Prostate gland (tissue), 2 donors: ENCODE results near the gene TECPR2. TPM values are rescaled to one million over a fixed set of nuclear protein-coding genes. Genes with fewer than 3 reads are reported as not detected.

Experiments used
- DNase-seq: peaks from one replicate; pipeline ENCODE4 v3.0.0-alpha.2; 2019; ENCODE audit warnings: low spot score
- H3K27ac ChIP-seq, 2 donors: fragments of 200-600 bp; sonication (generic); 2 replicates each; pipeline ENCODE4 v1.5.1; 2017 to 2019
- H3K27me3 ChIP-seq: fragments of 200-600 bp; sonication (generic); replicated peaks from 2 replicates; pipeline ENCODE4 v1.5.1; 2019; ENCODE audit not compliant: insufficient read depth
- H3K36me3 ChIP-seq, 2 donors: fragments of 200-600 bp; sonication (generic); 1 replicate in 1 of 2; 2 replicates in 1 of 2; pipeline versions ENCODE4 v1.5.1 to v1.8.1; 2017 to 2019
- H3K4me1 ChIP-seq: fragments of 200-600 bp; sonication (generic); replicated peaks from 2 replicates; pipeline ENCODE4 v1.5.1; 2019
- H3K4me3 ChIP-seq, 2 donors: fragments of 200-600 bp; sonication (generic); 2 replicates each; pipeline ENCODE4 v1.5.1; 2017 to 2019
- H3K9me3 ChIP-seq: fragments of 200-600 bp; sonication (generic); 2 replicates; pipeline ENCODE4 v1.5.1; 2017
- CTCF ChIP-seq, 4 experiments: fragments of 200-600 bp in 2 of 4; fragments of 450-650 bp in 2 of 4; sonication (generic) in 2 of 4; IDR thresholded peaks; 1 replicate in 3 of 4; 2 replicates in 1 of 4; pipeline ENCODE4 v1.5.1; 2016 to 2019; ENCODE audit warnings: antibody characterized with exemption in 4 of 4, mild to moderate bottlenecking in 2 of 4, moderate library complexity in 2 of 4
- POLR2A ChIP-seq: fragments of 450-650 bp; IDR thresholded peaks from one replicate; pipeline ENCODE4 v1.6.1; 2016; ENCODE audit warnings: antibody characterized with exemption, mild to moderate bottlenecking
- POLR2AphosphoS5 ChIP-seq: sonication (generic); formaldehyde crosslinking; IDR thresholded peaks from one replicate; pipeline ENCODE4 v1.6.1; 2017; ENCODE audit warnings: antibody characterized with exemption
- WGBS: methylation state at CpG from one replicate; pipeline ENCODE4 v1.1.5; 2018; 5-methylcytosine and 5-hydroxymethylcytosine counted together
- intact Hi-C: fragments of 100-400 bp; cut with DNase I; formaldehyde crosslinking; loops from one replicate; pipeline ENCODE4 v1.14.2; 2022
- total RNA-seq, 2 donors: library from RNA; depleted of rRNA; stranded (reverse); fragments of >200 nt; gene quantifications; one replicate each; pipeline ENCODE4 v1.1.0, GENCODE V29; 2016

Gene TECPR2
- total RNA-seq, 2 donors from 2014 or later: 12.9 to 45.0 TPM

- no peak overlapping the region for H3K4me3 ChIP-seq
- DNase-seq: no peak
- H3K36me3 ChIP-seq: no peaks in the 10 kb centered on the region
- H3K27me3 ChIP-seq: no peaks in the 10 kb centered on the region
- TF ChIP-seq CTCF (IDR thresholded peaks at IDR 0.05) (no peak), POLR2A (no peak), POLR2AphosphoS5 (no peak)
- H3K4me1 ChIP-seq: no peaks in the 10 kb centered on the region
- H3K9me3 ChIP-seq: no peaks in the 10 kb centered on the region
- WGBS: 44% methylated on average over 2 of the region's 2 CpGs
- intact Hi-C loops: no loop called here
- H3K27ac ChIP-seq: no peak overlapping the region
Measured at GRCh38 chr14:102390064-102390855, 27.5 kb downstream of the TECPR2 start.

DNA sequence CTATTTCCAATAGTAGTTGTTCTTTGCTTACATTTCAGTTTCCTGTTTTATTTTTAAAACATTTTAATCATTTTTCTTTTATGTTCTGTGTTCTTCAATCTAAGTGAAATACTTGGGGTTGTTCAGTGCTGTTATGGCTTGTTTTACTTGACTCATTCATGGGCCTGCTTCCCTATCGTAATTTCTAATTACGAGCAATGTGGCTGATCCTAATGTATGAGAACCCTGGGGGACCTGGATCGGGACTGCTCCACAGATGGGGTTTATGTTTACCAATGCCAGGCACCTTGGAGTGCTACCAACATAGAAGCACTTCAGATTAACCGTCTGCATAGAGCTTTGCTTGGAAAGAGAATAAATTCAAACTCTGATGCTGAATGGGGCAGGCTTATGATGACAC is 29.8 kb downstream of the TECPR2 start:
- no peaks in the 10 kb centered on the region for H3K4me1 ChIP-seq
- H3K27ac ChIP-seq: no peak overlapping the region
- H3K36me3 ChIP-seq: no peaks in the 10 kb centered on the region
- 65% methylated on average over 4 of the region's 4 CpGs for WGBS
- no peak overlapping the region for H3K4me3 ChIP-seq
- DNase-seq: no peak
- H3K9me3 ChIP-seq: no peaks in the 10 kb centered on the region
- no peaks in the 10 kb centered on the region for H3K27me3 ChIP-seq
- intact Hi-C loops: no loop called here
- no peak for TF ChIP-seq POLR2AphosphoS5
- no peak for TF ChIP-seq CTCF (IDR thresholded peaks at IDR 0.05)
- no peak for TF ChIP-seq POLR2A

DNA sequence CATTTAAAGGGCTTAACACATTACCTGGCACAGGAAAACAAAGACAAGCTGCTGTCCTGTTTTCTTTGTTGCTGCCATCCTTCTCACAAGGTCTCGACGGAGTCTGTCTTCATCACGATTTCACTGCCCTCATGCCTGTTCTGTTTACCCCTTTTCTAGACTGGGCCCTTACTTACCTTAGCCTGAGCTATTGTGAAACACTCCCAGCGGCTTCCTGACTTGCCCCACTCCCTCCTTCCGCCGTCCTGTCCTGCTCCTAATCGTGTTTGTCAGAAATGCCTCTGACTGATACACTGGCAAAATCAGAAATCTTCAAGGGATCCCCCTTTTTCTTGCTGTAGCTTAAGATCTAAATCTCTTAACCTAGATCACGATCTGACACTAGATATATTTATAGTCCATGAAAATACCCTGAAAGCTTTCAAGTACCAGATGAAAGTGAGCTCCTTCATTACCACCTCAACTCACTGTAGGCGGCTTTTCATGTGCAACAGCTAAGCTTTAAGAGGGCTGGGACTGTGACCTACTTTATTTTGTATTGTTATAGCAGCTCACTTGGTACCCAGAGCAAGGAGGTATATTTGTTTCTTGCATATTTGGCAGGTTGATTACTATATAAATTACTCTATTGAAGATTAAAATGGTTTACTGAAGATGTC is 32.1 kb downstream of the TECPR2 start:
- TF ChIP-seq CTCF (IDR thresholded peaks at IDR 0.05): no peak
- TF ChIP-seq POLR2AphosphoS5: no peak
- no peak for TF ChIP-seq POLR2A

GRCh38 chr14:102396521-102396920 is 33.8 kb downstream of the TECPR2 start:
- no peak for DNase-seq
- no peaks in the 10 kb centered on the region for H3K27me3 ChIP-seq
- no peak overlapping the region for H3K27ac ChIP-seq
- no peaks in the 10 kb centered on the region for H3K9me3 ChIP-seq
- intact Hi-C loops: no loop called here
- no peaks in the 10 kb centered on the region for H3K36me3 ChIP-seq
- H3K4me3 ChIP-seq: no peak overlapping the region
- 92% methylated on average over 7 of the region's 7 CpGs for WGBS
- TF ChIP-seq POLR2A (no peak), POLR2AphosphoS5 (no peak), CTCF (IDR thresholded peaks at IDR 0.05) (no peak)
- H3K4me1 ChIP-seq: no peaks in the 10 kb centered on the region

More for the DNA sequence above, 32.1 kb downstream of the TECPR2 start:
- intact Hi-C loops: no loop called here
- Histone ChIP-seq H3K4me1 (no peaks in the 10 kb centered on the region), H3K36me3 (no peaks in the 10 kb centered on the region), H3K9me3 (no peaks in the 10 kb centered on the region), H3K4me3 (no peak overlapping the region), H3K27ac (no peak overlapping the region), H3K27me3 (no peaks in the 10 kb centered on the region)
- DNase-seq: no peak
- 69% methylated on average over 9 of the region's 9 CpGs for WGBS

DNA sequence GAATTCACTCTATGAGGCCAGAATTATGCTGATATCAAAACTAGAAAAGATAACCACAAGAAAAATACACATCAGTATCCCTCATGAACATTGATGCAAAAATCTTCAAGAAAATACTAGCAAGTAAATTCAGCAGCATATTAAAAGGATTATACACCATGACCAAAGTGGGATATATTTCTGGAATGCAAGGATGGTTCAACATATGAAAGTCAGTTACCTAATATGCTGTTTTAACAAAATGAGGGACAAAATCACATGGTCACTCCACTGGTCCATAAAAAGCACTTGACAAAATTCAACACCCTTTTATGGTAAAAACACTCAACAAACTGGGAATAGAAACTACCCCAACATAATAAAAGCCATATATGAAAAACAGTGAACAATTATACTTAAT is 40.3 kb downstream of the TECPR2 start:
- Histone ChIP-seq H3K9me3 (no peaks in the 10 kb centered on the region), H3K4me1 (no peaks in the 10 kb centered on the region), H3K36me3 (no peaks in the 10 kb centered on the region), H3K27ac (no peak overlapping the region), H3K4me3 (no peak overlapping the region), H3K27me3 (no peaks in the 10 kb centered on the region)
- no peak for DNase-seq
- TF ChIP-seq POLR2AphosphoS5 (no peak), CTCF (IDR thresholded peaks at IDR 0.05) (no peak), POLR2A (no peak)
- intact Hi-C loops: no loop called here
